ENCODE data around the gene TRMT61A.

GRCh38 chr14:103532216-103533136, 3.5 kb downstream of the TRMT61A start:
- TF ChIP-seq CTCF (IDR thresholded peaks at IDR 0.05) (no peak), POLR2AphosphoS5 (IDR thresholded peaks at IDR 0.05) (no peak)

Data from prostate gland (tissue), 2 donors.